NCI-H82 treated with DMSO at 0.1 percent for 48 hours (cell line): ENCODE results near the gene PLEKHA3.
"Not testable (repeated sequence)": the region's sequence is repeated elsewhere in the genome, so short reads cannot be mapped to it uniquely, and the experiment has no call there.

Source experiments
- DNase-seq: peaks from one replicate; lab custom pipeline; 2025; ENCODE audit not compliant: unreplicated experiment; lab: John Stamatoyannopoulos, UW

PLEKHA3 gene

DNA sequence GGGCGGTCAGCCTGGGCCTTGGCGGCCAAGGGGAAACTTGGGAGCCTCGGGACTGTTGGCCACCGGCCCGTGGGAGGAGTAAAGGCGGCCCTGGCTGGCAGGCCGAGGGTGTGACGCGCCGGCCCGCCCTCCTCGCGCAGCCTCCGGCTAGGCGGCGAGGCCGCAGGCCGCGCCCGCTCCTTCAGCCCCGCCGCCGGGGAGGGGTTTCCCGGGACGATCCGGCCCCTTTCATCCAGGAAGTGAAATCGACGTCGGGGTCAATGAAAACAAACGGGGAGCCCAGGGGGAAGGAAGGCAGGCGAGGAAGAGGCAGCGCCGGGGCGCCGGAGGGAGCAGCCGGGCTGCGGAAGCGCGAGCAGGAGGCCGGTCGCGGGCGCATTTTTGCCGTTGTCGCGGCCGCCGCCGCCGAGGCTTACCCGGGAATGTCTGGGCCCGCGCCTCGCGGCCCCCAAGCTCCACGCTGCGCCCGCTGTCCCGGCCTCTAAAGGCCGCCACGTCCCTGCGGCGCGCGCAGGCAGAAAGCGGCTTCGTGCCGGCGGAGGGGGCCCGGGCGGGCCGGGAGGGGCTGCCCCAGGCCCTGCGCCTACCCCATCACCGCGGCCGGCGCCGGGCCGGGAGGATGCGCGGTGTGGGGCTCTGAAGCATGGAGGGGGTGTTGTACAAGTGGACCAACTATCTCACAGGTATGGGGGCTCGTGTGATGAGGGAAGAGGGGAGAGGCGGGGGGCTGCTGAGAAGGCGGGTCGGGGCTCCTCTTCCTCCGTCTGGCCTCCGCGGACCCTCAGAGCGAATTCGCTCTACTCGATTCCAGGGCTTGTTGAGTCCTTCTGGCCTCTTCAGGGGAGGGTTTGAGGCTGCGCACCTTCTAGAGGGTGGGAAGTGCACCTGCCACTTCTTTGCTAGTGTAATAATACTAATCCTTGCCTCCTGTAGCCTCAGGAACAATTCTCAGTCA, at the start of gene PLEKHA3:
Gene PLEKHA3 (plus strand): TSS at position 231 of the 955 bp plus-strand sequence. CDS start 413 bp downstream, at position 644.
- peak; percentile 49 for DNase-seq

DNA sequence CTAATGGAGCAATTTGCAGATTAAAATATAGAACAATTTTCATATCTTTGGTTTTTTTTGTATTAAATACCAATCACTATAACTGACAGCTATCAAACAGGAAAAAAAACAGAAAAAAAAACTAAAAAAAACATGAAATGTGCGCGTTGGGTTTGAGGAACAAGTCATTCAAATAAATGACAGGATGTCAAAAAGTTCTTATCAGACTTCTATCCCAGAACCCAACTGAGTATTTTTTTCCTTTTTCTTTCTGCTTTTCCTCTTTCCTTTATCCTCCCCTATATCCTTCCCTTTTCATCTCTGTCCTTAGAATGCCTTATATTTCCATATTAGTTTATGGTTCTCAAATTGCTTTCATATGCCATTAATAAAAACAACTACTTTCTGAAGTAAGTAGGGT, 43.6 kb upstream of the PLEKHA3 start:
- DNase-seq: no peak

DNA sequence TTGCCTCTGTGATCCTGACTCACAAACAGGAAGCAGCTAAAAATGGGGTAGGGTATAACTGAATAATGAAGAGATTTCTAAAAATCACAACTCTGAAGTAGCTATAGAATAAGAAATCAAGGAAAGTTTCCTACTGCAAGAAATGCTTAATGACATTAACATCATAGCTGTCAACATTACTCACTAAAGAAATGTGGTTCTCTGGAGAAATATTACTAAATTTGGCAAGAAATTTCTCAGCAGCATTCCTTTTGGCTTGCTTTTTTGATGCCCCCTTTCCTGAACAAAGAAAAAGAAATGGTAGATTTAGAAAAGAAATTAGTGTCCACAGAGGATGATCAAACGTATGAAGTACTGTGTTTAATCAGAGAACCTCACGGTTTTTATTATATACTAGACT, 38.8 kb upstream of the PLEKHA3 start:
- DNase-seq: no peak

DNA sequence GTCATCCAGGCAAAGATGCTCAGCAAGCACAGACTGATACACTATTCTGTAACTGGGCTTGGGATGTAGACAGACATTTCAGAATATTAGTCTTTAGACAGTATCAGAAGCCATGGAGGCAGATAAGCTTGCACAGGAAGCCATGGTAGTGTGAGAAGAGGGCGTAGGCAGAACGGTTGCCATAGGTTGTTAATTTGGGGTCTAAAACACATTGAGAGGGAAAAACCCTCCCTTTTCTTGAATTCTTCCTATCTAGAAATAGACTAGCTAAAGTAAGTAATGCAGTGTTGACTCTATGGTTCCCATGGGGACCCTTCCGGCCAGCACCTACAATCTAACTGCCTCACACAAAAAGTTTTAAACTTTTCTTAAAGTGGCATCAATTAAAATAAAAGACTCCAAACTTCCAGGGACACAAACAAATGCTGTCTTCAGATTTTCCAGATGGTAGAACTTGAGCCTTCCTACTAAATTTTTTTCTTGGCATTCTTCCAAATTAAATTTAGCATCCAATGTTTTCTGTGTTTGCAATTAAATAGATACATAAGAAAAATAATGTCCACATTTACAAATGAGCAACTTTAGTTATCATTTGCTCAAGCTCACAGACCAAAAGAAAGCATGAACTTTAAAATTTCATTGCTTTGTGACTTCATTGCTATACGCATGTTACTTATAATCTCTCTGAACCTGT, 31.1 kb upstream of the PLEKHA3 start:
- DNase-seq: no peak

DNA sequence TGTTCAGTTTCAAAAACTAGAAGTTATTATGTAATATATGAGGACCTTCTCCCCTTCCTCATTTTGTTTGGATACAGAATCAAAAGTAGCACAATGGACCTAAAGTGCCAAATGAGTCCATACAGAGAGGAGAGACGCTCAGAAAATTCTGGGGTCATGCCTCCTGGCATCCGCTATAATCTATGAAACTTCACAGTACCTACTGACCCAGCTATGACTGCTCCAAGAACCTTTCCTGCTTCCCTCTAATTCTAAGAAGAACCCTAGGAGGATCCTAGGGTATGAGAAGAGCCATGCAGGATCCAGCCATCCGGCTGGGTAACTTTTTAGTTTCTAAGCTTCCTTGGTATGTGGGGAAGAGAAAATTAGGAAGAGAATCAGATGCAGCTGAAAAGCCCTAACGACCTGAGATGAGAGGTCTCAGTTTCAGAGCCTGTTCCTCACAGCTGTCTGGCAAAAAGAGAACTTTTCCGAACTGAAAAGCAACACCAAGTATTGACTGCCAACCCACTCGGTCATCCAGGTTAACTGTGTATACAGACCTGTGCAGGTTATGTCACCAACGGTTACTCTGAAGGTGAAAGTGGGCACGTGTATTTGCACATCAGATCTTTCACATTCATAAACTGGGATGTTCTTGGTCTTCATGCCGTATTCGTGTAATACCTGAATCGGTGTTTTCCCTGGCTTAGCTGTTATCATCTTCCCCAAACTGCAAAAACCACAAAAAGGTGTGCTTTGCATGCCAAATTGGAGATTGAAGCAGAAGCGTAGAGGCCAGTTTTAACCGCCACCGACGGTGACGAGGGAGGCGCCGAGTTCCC, 30.3 kb upstream of the PLEKHA3 start:
- no peak for DNase-seq

DNA sequence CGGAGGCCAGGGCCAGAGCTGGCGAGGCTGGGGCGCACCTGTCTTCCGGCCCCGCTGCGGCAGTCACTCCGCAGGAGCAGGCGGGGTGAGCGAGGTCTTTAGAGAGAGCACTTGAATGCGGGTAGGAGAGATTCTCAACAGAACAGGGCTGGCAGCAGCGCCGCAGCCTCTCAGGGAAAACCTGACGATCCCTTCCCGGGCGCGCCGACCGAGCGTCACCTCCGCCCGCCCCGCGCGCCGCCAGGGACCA, 29.8 kb upstream of the PLEKHA3 start:
- DNase-seq: no peak

DNA sequence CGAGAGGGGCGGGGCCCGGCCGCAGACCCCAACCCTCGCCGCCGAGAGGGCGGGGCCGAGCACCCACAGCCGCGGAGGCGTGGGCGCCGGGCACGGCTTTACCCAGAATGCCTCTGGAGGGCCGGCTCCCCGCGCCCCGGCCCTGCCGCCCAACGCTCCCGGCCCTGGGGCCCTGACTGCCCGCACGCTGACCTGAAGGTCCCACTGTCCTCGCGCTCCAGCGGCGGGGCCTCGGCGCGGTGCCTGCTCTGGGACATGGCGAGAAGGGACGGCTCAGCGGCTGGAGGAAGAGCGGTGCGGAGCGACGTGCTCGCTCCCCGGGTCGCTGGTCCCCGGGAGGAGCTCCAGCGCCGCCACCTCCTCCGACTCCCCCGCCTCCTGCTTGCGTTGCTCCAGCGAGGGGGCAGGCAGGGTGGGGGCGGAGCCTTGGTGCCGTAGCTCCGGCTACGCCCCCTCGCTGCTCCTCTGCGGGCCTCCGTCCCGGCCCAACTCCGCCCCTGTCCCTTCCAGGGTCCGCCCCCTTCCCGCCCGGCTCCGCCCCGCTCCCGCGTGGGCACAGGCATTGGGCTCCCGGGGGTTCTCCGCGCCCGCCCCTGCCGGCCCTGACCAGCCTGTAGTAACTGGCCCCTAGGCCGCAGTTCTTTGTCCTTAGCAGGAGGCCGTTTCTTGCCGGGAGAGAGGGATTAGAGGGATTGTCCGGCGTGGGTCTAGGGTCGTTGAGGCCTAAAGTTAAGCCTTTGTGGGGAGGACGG, 29.3 kb upstream of the PLEKHA3 start, which contains the start of the genes PJVK and PRKRA:
Gene PJVK (plus strand): TSS at position 605 of the 752 bp plus-strand sequence. CDS start 2,032 bp downstream, outside the sequence.
Gene PRKRA (minus strand): TSS at position 402 of the 752 bp plus-strand sequence. CDS start 145 bp downstream, at position 257.
- peak; percentile 94 for DNase-seq

DNA sequence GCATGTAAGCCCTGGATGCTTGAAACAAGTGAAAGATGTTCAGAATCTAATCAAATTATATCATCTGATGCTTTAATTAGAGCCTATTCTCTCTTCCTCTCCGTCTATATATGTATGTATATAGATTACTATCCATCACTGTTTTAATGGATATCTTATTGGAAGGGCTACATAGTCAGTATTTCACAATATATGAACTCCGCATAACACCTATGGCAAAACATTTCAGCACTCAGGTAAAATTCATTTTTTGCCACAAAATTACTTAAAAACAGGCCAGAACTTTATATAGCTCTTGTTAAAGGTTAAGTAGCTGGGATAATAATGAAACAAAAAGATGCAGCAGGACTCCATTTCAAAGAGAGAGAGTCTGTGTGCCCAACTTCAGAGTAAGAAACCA, 27.9 kb upstream of the PLEKHA3 start:
- no peak for DNase-seq

DNA sequence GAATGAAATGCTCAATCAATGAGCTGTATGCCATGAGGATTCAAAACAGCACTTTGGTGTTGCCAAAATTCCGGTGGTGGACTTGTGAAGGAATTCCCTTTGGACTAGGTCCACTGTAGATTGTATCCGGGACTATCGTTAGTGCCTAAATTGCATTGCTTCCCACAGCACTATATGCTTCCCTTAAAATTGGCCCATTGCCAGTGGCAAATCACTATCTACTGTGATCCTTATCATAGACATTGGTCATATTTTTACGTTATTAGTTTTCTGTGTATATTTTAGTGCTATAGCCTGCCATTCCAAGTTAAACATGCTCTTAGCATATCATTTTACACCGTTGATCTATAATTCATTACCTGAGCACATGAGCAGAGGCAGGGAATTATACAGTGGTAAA, 27.4 kb upstream of the PLEKHA3 start:
- no peak for DNase-seq

DNA sequence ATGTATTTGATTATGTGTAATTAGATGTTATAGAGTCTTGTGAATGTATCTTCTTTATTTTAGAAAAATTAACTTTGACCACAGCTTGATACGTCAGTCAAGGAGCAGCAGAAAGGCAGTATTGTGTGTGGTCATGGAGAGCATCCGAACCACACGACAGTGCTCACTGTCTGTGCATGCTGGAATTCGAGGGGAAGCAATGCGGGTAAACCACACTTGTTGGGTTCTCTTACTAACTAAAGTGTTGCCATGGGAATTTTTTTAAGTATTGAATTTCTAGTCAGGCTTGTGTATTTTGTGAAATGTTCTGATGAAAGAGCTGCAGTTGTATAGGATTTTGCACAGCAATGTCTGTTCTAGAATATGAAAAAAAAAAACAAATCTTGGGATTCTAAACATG, 24.3 kb upstream of the PLEKHA3 start:
- DNase-seq: no peak

DNA sequence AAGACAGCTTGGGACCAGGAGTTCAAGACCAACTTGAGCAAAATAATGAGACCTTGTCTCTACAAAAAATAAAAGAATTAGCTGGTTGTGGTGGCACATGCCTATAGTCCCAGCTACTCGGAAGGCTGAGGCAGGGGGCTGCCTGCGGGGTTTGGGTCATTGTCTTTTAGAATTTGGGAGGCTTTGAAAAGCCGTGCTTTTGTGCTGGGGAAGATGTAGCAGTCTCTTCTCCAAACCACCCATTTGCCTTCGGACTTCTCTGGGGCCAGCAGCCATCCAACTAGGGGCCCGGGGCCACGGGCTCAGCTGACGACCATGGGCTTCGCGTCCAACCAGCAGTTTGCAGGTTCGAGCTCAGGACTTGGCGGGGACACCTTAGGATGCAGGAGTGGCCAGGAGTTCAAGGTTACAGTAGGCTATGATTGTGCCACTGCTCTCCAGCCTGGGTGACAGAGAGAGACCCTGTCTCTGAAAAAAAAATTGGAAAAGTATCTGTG, 22.8 kb upstream of the PLEKHA3 start:
- DNase-seq: no peak

DNA sequence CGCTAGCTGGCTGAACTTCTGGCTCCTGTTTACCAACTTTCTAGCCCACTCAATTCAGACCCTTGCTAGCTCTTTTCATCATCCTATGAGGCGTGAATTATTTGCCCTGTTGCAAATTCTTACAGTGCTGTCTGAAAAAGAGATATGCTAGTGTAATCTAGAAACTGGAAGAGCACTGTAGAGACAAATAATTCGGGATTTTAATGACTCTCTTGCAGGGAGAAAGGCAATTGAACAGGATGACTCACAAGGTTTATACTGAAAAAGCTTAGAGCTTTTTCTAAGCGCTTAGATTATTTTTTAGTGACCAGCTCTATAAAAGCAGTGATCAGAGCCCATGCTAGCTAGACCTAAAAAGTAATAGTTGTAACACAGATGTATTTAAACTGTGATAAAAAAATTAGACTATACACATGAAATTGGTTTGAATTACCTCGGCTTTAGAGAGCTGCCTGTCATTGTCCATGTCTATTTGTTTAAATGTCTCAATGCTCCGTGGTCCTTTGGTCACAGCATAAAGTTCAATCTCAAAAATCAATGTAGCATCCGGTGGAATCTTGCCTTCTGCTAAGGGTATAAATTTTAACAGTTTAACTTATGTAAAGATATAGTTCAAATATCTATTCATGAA, 10.9 kb upstream of the PLEKHA3 start:
- DNase-seq: no peak

DNA sequence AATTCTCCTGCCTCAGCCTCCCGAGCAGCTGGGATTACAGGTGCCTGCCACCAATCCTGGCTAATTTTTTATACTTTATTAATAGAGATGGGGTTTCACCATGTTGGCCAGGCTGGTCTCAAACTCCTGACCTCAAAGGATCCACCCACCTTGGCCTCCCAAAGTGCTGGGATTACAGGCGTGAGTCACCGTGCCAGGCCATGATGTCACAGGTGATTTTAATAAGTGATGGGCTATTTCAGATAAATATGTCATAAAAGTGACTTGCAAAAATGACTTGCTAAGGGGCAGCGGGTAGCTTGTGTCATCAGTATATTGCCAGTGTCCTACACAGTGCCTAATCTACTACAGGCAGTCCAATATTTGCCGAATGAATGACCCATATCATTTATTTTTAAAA, 8.9 kb upstream of the PLEKHA3 start:
- not testable (repeated sequence) for DNase-seq

DNA sequence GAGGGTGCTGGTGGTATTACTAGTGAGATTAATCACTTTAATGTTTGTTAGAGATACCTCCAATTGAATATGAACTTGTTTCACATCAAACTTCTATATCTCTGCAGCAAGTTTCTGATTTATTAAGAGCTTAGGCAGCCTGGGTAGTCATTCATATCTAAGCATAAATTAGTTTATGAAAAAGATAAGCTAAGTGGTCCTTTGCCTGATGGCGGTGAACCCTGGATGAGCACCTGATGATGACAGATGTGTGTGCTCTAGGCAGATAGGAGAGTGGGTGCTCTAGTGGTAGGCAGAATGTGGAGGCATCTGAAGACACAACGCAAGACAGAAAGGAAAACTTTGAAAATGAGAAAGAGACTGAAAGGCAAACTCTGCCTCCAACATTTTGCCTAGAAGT, 6.9 kb upstream of the PLEKHA3 start:
- DNase-seq: no peak

DNA sequence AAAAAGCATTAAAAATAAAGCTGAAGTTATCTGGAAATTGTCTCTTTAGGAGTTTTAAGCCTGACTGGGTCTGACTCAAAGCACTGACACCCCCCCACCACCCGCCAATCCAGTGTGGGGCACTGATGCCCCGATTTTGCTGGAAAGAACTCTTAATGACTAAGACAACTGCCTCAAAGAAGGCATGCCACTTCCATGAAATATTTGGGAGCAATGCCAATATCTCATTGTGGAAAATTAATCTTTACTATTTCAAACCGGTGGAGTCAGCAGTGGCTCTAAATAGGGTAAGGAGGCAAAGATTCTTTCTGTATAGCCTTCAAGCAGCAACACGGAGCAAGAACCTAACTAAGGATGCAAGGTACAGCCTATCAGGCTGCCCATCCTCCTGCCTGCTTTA, 6.3 kb upstream of the PLEKHA3 start:
- no peak for DNase-seq

DNA sequence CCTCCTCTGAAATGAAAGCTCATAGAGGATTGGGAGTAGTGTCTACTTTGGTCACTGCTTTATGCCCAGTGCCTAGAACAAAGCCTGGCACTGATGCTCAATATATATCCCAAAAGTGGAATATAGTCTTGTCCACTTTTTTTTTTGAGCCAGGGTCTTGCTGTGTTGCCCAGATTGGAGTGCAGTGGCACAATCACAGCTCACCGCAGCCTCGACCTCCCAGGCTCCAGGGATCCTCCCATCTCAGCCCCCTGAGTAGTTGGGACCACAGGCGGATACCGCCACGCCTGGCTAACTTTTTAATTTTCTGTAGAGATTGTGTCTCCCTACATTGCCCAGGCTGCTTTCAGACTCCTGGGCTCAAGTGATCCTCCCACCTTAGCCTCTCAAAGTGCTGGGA, 5.7 kb upstream of the PLEKHA3 start:
- no peak for DNase-seq

DNA sequence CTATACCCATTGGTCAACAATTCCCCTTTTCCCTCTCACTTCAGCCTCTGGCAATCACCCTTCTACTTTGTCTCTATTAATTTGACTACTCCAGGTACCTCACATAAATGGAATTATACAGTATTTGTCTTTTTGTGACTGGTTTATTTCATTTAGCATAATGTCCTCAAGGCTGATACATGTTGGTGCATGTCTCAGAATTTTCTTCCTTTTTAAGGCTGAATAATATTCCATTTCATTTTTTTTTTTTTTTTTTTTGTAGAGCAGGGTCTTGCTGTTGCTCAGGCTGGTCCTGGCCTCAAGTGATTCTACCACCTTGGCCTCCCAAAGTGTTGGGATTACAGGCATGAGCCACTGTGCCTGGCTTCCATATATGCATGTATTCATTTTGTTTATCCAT, 3.8 kb upstream of the PLEKHA3 start:
- no peak for DNase-seq

DNA sequence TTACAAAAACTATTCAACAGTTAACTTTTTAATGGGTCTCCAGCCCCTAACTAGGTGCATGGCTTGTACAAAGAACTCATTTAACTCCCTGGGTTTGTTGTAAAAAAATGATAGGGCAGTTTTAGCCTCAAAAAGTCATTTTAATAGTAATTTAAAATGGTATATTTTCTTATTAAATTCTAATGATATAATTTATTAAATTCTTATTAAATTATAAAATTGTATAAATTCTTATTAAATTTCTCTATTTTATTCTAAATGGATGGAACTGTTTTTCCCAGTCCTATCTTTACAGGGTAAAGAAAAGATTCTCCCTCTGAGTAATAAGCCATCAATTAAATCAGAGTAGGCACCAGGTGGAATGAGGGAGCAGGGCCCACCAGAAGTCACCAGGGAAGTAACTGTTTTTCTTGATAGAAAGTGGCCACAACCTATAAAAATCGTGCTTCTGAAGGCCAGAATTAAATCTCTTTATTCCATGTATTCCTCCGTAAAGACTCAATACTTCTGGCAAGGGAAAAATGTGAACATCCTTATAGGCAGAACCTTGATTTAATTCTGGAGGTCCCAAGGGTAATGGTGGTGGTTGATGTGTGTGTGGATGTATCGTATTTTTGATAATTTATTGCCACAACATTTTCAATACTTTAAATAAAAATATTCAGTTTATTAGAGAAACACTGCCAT, 2.7 kb upstream of the PLEKHA3 start:
- peak; percentile 30 for DNase-seq

DNA sequence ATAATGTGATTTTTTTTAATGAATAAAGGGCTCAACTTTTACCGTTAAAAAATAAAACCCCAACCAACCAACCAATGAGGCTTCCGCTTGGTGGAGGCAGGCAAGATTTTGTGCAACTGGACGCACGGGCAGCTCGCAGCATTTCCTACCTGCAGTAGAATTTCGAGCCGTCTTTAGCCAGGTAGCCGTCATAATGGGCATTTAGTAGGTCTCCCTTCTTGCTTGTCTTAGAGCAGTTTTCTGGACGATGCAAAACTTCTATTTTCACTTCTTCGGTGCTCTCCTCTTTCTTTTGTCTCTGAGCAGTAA, 2.2 kb upstream of the PLEKHA3 start:
- DNase-seq: no peak
